Common myeloid progenitor, CD34-positive (primary cell): ENCODE measurements around the gene RASAL3.

Source experiments
- CTCF ChIA-PET: fragments of 350-600 bp; sonication (Branson Sonifier 250); formaldehyde crosslinking; loops from one replicate; lab custom pipeline; 2021; ENCODE audit warnings: antibody characterized with exemption; lab: Charles Lee
- POLR2A ChIA-PET: fragments of 350-600 bp; sonication (Branson Sonifier 250); formaldehyde crosslinking; loops from one replicate; lab custom pipeline; 2021; ENCODE audit warnings: antibody characterized with exemption; lab: Charles Lee
- DNase-seq, 3 donors: peaks; one replicate each; pipeline versions ENCODE4 v3.0.0 to v3.0.0-alpha.2; 2013
- H3K27ac ChIP-seq, 2 experiments: 1 replicate in 1 of 2; 2 replicates in 1 of 2; pipeline ENCODE4 v1.7.0; 2013; ENCODE audit warnings: inconsistent platforms in 2 of 2, low read length in 2 of 2, mild to moderate bottlenecking in 2 of 2, low read depth in 1 of 2, moderate library complexity in 1 of 2; ENCODE audit not compliant: severe bottlenecking in 2 of 2, insufficient read depth in 1 of 2, poor library complexity in 1 of 2
- H3K27me3 ChIP-seq, 5 experiments: replicated peaks in 2 of 5; 1 replicate in 3 of 5; 2 replicates in 2 of 5; pipeline versions ENCODE4 v1.6.1 to v1.7.0; 2013; ENCODE audit warnings: low read length in 4 of 5, mild to moderate bottlenecking in 2 of 5, moderate library complexity in 2 of 5, inconsistent platforms in 1 of 5; ENCODE audit not compliant: insufficient read depth in 5 of 5, control insufficient read depth in 4 of 5
- H3K36me3 ChIP-seq, 4 experiments: 1 replicate in 2 of 4; 2 replicates in 2 of 4; pipeline versions ENCODE4 v1.6.1 to v1.7.0; 2013; ENCODE audit warnings: low read length in 3 of 4, control low read depth in 1 of 4, mild to moderate bottlenecking in 1 of 4; ENCODE audit not compliant: control insufficient read depth in 4 of 4, insufficient read depth in 4 of 4
- H3K4me1 ChIP-seq, 4 experiments: 1 replicate in 3 of 4; 2 replicates in 1 of 4; pipeline versions ENCODE4 v1.6.1 to v1.7.1; 2013; ENCODE audit warnings: low read length in 3 of 4, mild to moderate bottlenecking in 3 of 4, control low read depth in 1 of 4, inconsistent platforms in 1 of 4, moderate library complexity in 1 of 4; ENCODE audit not compliant: control insufficient read depth in 4 of 4, insufficient read depth in 4 of 4; ENCODE audit errors: control extremely low read depth in 1 of 4
- H3K4me3 ChIP-seq, 7 experiments: 1 replicate in 4 of 7; 2 replicates in 3 of 7; pipeline versions ENCODE4 v1.5.1 to v1.7.0; 2013; ENCODE audit warnings: mild to moderate bottlenecking in 7 of 7, low read length in 6 of 7, moderate library complexity in 6 of 7, inconsistent platforms in 2 of 7, low read depth in 2 of 7, control low read depth in 1 of 7; ENCODE audit not compliant: insufficient read depth in 4 of 7, control insufficient read depth in 1 of 7; ENCODE audit errors: extremely low read depth in 1 of 7
- H3K9me3 ChIP-seq, 5 experiments: 1 replicate in 4 of 5; 2 replicates in 1 of 5; pipeline versions ENCODE4 v1.6.1 to v1.7.1; 2013; ENCODE audit warnings: low read length in 4 of 5, mild to moderate bottlenecking in 2 of 5, inconsistent platforms in 1 of 5, low read depth in 1 of 5, moderate library complexity in 1 of 5; ENCODE audit not compliant: control insufficient read depth in 4 of 5, insufficient read depth in 2 of 5; ENCODE audit errors: control extremely low read depth in 1 of 5
- WGBS: methylation state at CpG from one replicate; pipeline ENCODE4 v1.1.5; 2013; ENCODE audit not compliant: insufficient coverage; 5-methylcytosine and 5-hydroxymethylcytosine counted together

The RASAL3 gene

GRCh38 chr19:15429825-15430467 is 34.4 kb downstream of the RASAL3 start:
- DNase-seq: no peak
- 96% methylated on average over 22 of the region's 24 CpGs for WGBS
- H3K27me3 ChIP-seq: no peaks in the 10 kb centered on the region
- peaks cover 2 to 31% (median 25%) of the 10 kb centered on the region in 4 experiments for H3K4me1 ChIP-seq
- CTCF ChIA-PET: interaction anchor here (1.5 to 4.1 kb wide), 2 partner anchors 10 to 16 kb away, joined by 6 to 32 read pairs; partner anchors contain the start of gene AKAP8L
- H3K9me3 ChIP-seq: no peaks in the 10 kb centered on the region
- no peak overlapping the region for H3K4me3 ChIP-seq
- peaks cover 0 to 54% (median 38%) of the 10 kb centered on the region in 4 experiments for H3K36me3 ChIP-seq
- POLR2A ChIA-PET: no interaction called here
- no peak overlapping the region for H3K27ac ChIP-seq

GRCh38 chr19:15428956-15429824 is 35.2 kb downstream of the RASAL3 start:
- H3K27me3 ChIP-seq: no peaks in the 10 kb centered on the region
- no peaks in the 10 kb centered on the region for H3K9me3 ChIP-seq
- peaks cover 0 to 62% (median 44%) of the 10 kb centered on the region in 4 experiments for H3K36me3 ChIP-seq
- DNase-seq: no peak
- H3K4me1 ChIP-seq: peaks cover 2 to 31% (median 25%) of the 10 kb centered on the region in 4 experiments
- no peak overlapping the region for H3K4me3 ChIP-seq
- WGBS: 97% methylated on average over 15 of the region's 22 CpGs
- POLR2A ChIA-PET: no interaction called here
- no peak overlapping the region for H3K27ac ChIP-seq
- CTCF ChIA-PET: interaction anchor here (1.0 to 4.1 kb wide), 3 partner anchors 9 to 34 kb away, joined by 3 to 32 read pairs (median 6); partner anchors contain the start of gene AKAP8L

- Histone ChIP-seq H3K27me3 (no peaks in the 10 kb centered on the region), H3K4me3 (no peak overlapping the region), H3K36me3 (peaks cover 5 to 73% (median 54%) of the 10 kb centered on the region in 4 experiments), H3K4me1 (peaks cover 2 to 24% (median 18%) of the 10 kb centered on the region in 4 experiments), H3K9me3 (peaks cover 0 to 9% (median 6%) of the 10 kb centered on the region in 5 experiments), H3K27ac (no peak overlapping the region)
- DNase-seq: no peak
- ChIA-PET POLR2A (no interaction called here), CTCF (interaction anchor here (0.7 to 4.1 kb wide), 3 partner anchors 8 to 129 kb away, joined by 3 to 32 read pairs (median 3); partner anchors contain the start of gene AKAP8L)
- WGBS: 95% methylated on average over 30 of the region's 35 CpGs
Observed at GRCh38 chr19:15427991-15428471, 36.3 kb downstream of the RASAL3 start.

GRCh38 chr19:15427350-15427700 is 37.0 kb downstream of the RASAL3 start:
- ChIA-PET POLR2A (no interaction called here), CTCF (interaction anchor here (1.4 kb wide), 1 partner anchor 129 kb away, joined by 4 read pairs; no protein-coding TSS in a partner anchor)
- Histone ChIP-seq H3K27ac (no peak overlapping the region), H3K9me3 (peaks cover 0 to 9% (median 6%) of the 10 kb centered on the region in 5 experiments), H3K27me3 (no peaks in the 10 kb centered on the region), H3K4me1 (peaks cover 2 to 20% (median 16%) of the 10 kb centered on the region in 4 experiments), H3K4me3 (no peak overlapping the region), H3K36me3 (peaks cover 5 to 80% (median 59%) of the 10 kb centered on the region in 4 experiments)
- 99% methylated on average over 25 of the region's 25 CpGs for WGBS
- DNase-seq: no peak

GRCh38 chr19:15426485-15427349 is 37.6 kb downstream of the RASAL3 start:
- Histone ChIP-seq H3K27me3 (no peaks in the 10 kb centered on the region), H3K36me3 (peaks cover 5 to 83% (median 62%) of the 10 kb centered on the region in 4 experiments), H3K4me1 (peaks cover 2 to 18% (median 14%) of the 10 kb centered on the region in 4 experiments), H3K9me3 (peaks cover 0 to 9% (median 6%) of the 10 kb centered on the region in 5 experiments), H3K4me3 (no peak overlapping the region), H3K27ac (no peak overlapping the region)
- ChIA-PET POLR2A (no interaction called here), CTCF (interaction anchor here (1.4 kb wide), 1 partner anchor 130 kb away, joined by 4 read pairs; no protein-coding TSS in a partner anchor)
- 96% methylated on average over 11 of the region's 16 CpGs for WGBS
- peak in 2 of 3 donors; percentile 41 to 49 for DNase-seq

GRCh38 chr19:15425321-15425950 is 38.9 kb downstream of the RASAL3 start:
- WGBS: 97% methylated on average over 21 of the region's 36 CpGs
- ChIA-PET CTCF (no interaction called here), POLR2A (no interaction called here)
- no peak overlapping the region for H3K27ac ChIP-seq
- peak in 1 of 3 donors; percentile 23 for DNase-seq
- no peaks in the 10 kb centered on the region for H3K27me3 ChIP-seq
- H3K9me3 ChIP-seq: peaks cover 0 to 9% (median 6%) of the 10 kb centered on the region in 5 experiments
- peaks cover 5 to 89% (median 64%) of the 10 kb centered on the region in 4 experiments for H3K36me3 ChIP-seq
- H3K4me3 ChIP-seq: no peak overlapping the region
- H3K4me1 ChIP-seq: peaks cover 0 to 6% (median 2%) of the 10 kb centered on the region in 4 experiments
